ENCODE data around the gene RASL10A.
"Not testable (repeated sequence)": the region's sequence is repeated elsewhere in the genome, so short reads cannot be mapped to it uniquely, and the experiment has no call there.

Gene RASL10A

GRCh38 chr22:29315286-29316140 lies at the start of gene RASL10A:
Gene RASL10A (minus strand): TSS chr22:29315697. CDS start chr22:29315246, 451 bp downstream.
- no peak for DNase-seq

GRCh38 chr22:29359469-29359868 lies 44.0 kb upstream of the RASL10A start:
- DNase-seq: no peak

GRCh38 chr22:29357193-29357890 lies 41.8 kb upstream of the RASL10A start:
- not testable (repeated sequence) for DNase-seq

- DNase-seq: no peak
Measured at GRCh38 chr22:29353860-29354259, 38.4 kb upstream of the RASL10A start.

- no peak for DNase-seq
Measured at GRCh38 chr22:29353286-29353685, 37.8 kb upstream of the RASL10A start.

- DNase-seq: no peak
Measured at GRCh38 chr22:29352778-29353177, 37.3 kb upstream of the RASL10A start.

- no peak for DNase-seq
Measured at GRCh38 chr22:29351891-29352290, 36.4 kb upstream of the RASL10A start.

GRCh38 chr22:29351042-29351441 lies 35.5 kb upstream of the RASL10A start:
- DNase-seq: no peak

- DNase-seq: no peak
Measured at GRCh38 chr22:29348956-29349355, 33.5 kb upstream of the RASL10A start.

GRCh38 chr22:29348041-29348440 lies 32.5 kb upstream of the RASL10A start:
- no peak for DNase-seq

GRCh38 chr22:29346659-29347058 lies 31.2 kb upstream of the RASL10A start:
- no peak for DNase-seq

- DNase-seq: no peak
Measured at GRCh38 chr22:29345932-29346331, 30.4 kb upstream of the RASL10A start.

- not testable (repeated sequence) for DNase-seq
Measured at GRCh38 chr22:29344889-29345288, 29.4 kb upstream of the RASL10A start.

GRCh38 chr22:29344137-29344536 lies 28.6 kb upstream of the RASL10A start:
- no peak for DNase-seq

GRCh38 chr22:29343313-29343805 lies 27.9 kb upstream of the RASL10A start:
- no peak for DNase-seq

GRCh38 chr22:29342577-29343312 lies 27.2 kb upstream of the RASL10A start:
- DNase-seq: no peak

GRCh38 chr22:29342177-29342576 lies 26.7 kb upstream of the RASL10A start:
- DNase-seq: no peak

GRCh38 chr22:29341849-29342127 lies 26.3 kb upstream of the RASL10A start:
- DNase-seq: no peak

GRCh38 chr22:29341056-29341848 lies 25.8 kb upstream of the RASL10A start:
- no peak for DNase-seq

- DNase-seq: no peak
Measured at GRCh38 chr22:29340566-29340965, 25.1 kb upstream of the RASL10A start.

GRCh38 chr22:29339381-29340235 lies 24.1 kb upstream of the RASL10A start:
- DNase-seq: no peak

- no peak for DNase-seq
Measured at GRCh38 chr22:29338398-29338797, 22.9 kb upstream of the RASL10A start.

Data from GDM1 (cell line).